K562 (cell line): ENCODE measurements around the gene MDC1. TPM values are rescaled to one million over a fixed set of nuclear protein-coding genes. Genes with fewer than 3 reads are reported as not detected.

Experiments
- AFF1 ChIP-seq, 2 experiments: fragments of 450-650 bp; IDR thresholded peaks; 2 replicates each; pipeline ENCODE4 v1.6.1; 2018; ENCODE audit warnings: mild to moderate bottlenecking in 2 of 2, low read depth in 1 of 2; ENCODE audit not compliant: partially characterized antibody in 2 of 2
- CBX1 ChIP-seq: sonication (generic); IDR thresholded peaks from 2 replicates; pipeline ENCODE4 v1.6.1; 2016; ENCODE audit warnings: antibody characterized with exemption, low read depth, mild to moderate bottlenecking
- CEBPZ ChIP-seq: fragments of 150-350 bp; IDR thresholded peaks from 2 replicates; pipeline ENCODE4 v1.6.1; 2014; ENCODE audit warnings: low read depth, mild to moderate bottlenecking, low read length, borderline replicate concordance
- CHD2 ChIP-seq: IDR thresholded peaks from 2 replicates; pipeline ENCODE4 v1.6.1; 2011; ENCODE audit warnings: low read depth, low read length
- CXXC5 ChIP-seq: fragments of 250-450 bp; sonication (Bioruptor Pico); IDR thresholded peaks from 2 replicates; pipeline ENCODE4 v1.8.0; 2022; ENCODE audit warnings: inconsistent platforms, mild to moderate bottlenecking, moderate library complexity
- EGR1 ChIP-seq: fragments of 450-650 bp; conservative IDR thresholded peaks from 2 replicates; pipeline ENCODE4 v1.6.1; 2017; ENCODE audit warnings: mild to moderate bottlenecking
- FOSL1 ChIP-seq: fragments of 200-800 bp; sonication (Bioruptor generic); conservative IDR thresholded peaks from 2 replicates; pipeline ENCODE4 v1.6.1; 2016; ENCODE audit warnings: missing genetic modification characterization, missing compliant biosample characterization
- HNRNPK ChIP-seq: fragments of 200-400 bp; formaldehyde crosslinking; IDR thresholded peaks from one replicate; pipeline ENCODE4 v1.6.1; 2018; ENCODE audit warnings: mild to moderate bottlenecking, low read depth, low read length; ENCODE audit not compliant: poor library complexity, severe bottlenecking
- IRF2 ChIP-seq: sonication (generic); formaldehyde crosslinking; IDR thresholded peaks from 2 replicates; pipeline ENCODE4 v1.8.1; 2022; ENCODE audit warnings: mild to moderate bottlenecking, missing genetic modification reagents
- KHSRP ChIP-seq: fragments of 450-650 bp; IDR thresholded peaks from 2 replicates; pipeline ENCODE4 v1.6.1; 2017
- KLF16 ChIP-seq: IDR thresholded peaks from 2 replicates; pipeline ENCODE4 v1.6.1; 2016; ENCODE audit warnings: antibody characterized with exemption
- MCM7 ChIP-seq, 2 experiments: fragments of 450-650 bp; IDR thresholded peaks; 2 replicates each; pipeline ENCODE4 v1.6.1; 2016 to 2018
- RBM15 ChIP-seq: fragments of 200-400 bp; formaldehyde crosslinking; IDR thresholded peaks from 2 replicates; pipeline ENCODE4 v1.6.1; 2018; ENCODE audit warnings: mild to moderate bottlenecking, low read length, moderate library complexity; ENCODE audit not compliant: insufficient read depth
- SMARCA5 ChIP-seq: fragments of 450-650 bp; IDR thresholded peaks from 2 replicates; pipeline ENCODE4 v1.6.1; 2016
- TCF3 ChIP-seq: sonication (generic); formaldehyde crosslinking; IDR thresholded peaks from 2 replicates; pipeline ENCODE4 v1.4.0; 2020; ENCODE audit warnings: mild to moderate bottlenecking, missing genetic modification reagents
- TCFL5 ChIP-seq: fragments of 250-450 bp; sonication (Bioruptor Pico); conservative IDR thresholded peaks from 2 replicates; pipeline ENCODE4 v1.6.1; 2021; ENCODE audit warnings: mild to moderate bottlenecking, moderate library complexity, matching md5 sums
- TSC22D4 ChIP-seq: fragments of 450-650 bp; IDR thresholded peaks from 2 replicates; pipeline ENCODE4 v1.6.1; 2016; ENCODE audit warnings: missing genetic modification characterization, missing biosample characterization, control low read depth
- ZBTB7A ChIP-seq: IDR thresholded peaks from 2 replicates; pipeline ENCODE4 v1.6.1; 2011; ENCODE audit warnings: low read depth, mild to moderate bottlenecking, low read length, moderate library complexity, borderline replicate concordance; ENCODE audit not compliant: control insufficient read depth
- ZNF3 ChIP-seq: fragments of 250-450 bp; sonication (Bioruptor Pico); IDR thresholded peaks from 2 replicates; pipeline ENCODE4 v1.5.0; 2021; ENCODE audit warnings: mild to moderate bottlenecking, moderate library complexity
- ZNF766 ChIP-seq: fragments of 200-800 bp; sonication (Bioruptor generic); conservative IDR thresholded peaks from 2 replicates; pipeline ENCODE4 v1.6.1; 2016; ENCODE audit warnings: missing genetic modification characterization, missing compliant biosample characterization
- polyA plus RNA-seq, 8 experiments: library from polyadenylated mRNA; depleted of rRNA in 4 of 8; stranded (reverse) in 5 of 8; unstranded in 3 of 8; fragments of >200 nt; fragmentation: Nextera tagmentation in 2 of 8; fragmentation: Illumina TruSeq in 1 of 8; extraction: Ambion mirVana in 2 of 8; extraction: Trizol in 1 of 8; gene quantifications; 2 replicates each; pipeline versions ENCODE4 v1.2.1 to v1.2.3, GENCODE V29; 2011 to 2014; ENCODE audit warnings: inconsistent platforms in 1 of 8, missing spikeins in 1 of 8
- total RNA-seq, 7 experiments: library from RNA; depleted of rRNA in 6 of 7; stranded (reverse); fragments of >200 nt in 6 of 7; fragmentation: Illumina TruSeq in 2 of 7; extraction: Trizol in 2 of 7; gene quantifications; 2 replicates each; pipeline versions ENCODE4 v1.2.1 to v1.2.3, GENCODE V29; 2011 to 2021; ENCODE audit warnings: low replicate concordance in 1 of 7
- TF ChIP-seq, protein P1 (sequence below): sonication (generic); formaldehyde crosslinking; IDR thresholded peaks from 2 replicates; pipeline ENCODE4 v1.8.0; 2022; ENCODE audit warnings: mild to moderate bottlenecking, missing genetic modification reagents

MDC1 gene
- total and polyA plus RNA-seq, 9 of the 15 experiments (the other 6 are each of a cell fraction or from before 2014, with no cell fraction given): 8.2 to 114 (median 20.0) TPM

GRCh38 chr6:30717129-30717844 lies at the start of gene MDC1 (continued):
- TF ChIP-seq HNRNPK (no peak), KLF16 (no peak), ZBTB7A (peak; percentile 84), FOSL1 (tag) (peak; percentile 96), TCF3 (CRISPR knock-in tag) (peak; percentile 73), CBX1 (no peak), CHD2 (peak; percentile 83), CXXC5 (peak; percentile 98), TSC22D4 (tag) (no peak), TCFL5 (CRISPR knock-in tag) (no peak), ZNF3 (no peak), RBM15 (no peak), EGR1 (peak; percentile 94), CEBPZ (0 out of 2 replicates have a peak, but pooled peaks have one; percentile 13), SMARCA5 (no peak), IRF2 (CRISPR knock-in tag) (no peak), ZNF766 (CRISPR knock-in tag) (no peak), KHSRP (no peak), AFF1 (IDR thresholded peaks at IDR 0.05; ENCODE audit: low read depth in 1 of 2, partially characterized antibody in 2 of 2) (peak in 1 of 2 experiments; percentile 60), MCM7 (IDR thresholded peaks at IDR 0.05) (no peak)
- TF ChIP-seq, protein P1, sequence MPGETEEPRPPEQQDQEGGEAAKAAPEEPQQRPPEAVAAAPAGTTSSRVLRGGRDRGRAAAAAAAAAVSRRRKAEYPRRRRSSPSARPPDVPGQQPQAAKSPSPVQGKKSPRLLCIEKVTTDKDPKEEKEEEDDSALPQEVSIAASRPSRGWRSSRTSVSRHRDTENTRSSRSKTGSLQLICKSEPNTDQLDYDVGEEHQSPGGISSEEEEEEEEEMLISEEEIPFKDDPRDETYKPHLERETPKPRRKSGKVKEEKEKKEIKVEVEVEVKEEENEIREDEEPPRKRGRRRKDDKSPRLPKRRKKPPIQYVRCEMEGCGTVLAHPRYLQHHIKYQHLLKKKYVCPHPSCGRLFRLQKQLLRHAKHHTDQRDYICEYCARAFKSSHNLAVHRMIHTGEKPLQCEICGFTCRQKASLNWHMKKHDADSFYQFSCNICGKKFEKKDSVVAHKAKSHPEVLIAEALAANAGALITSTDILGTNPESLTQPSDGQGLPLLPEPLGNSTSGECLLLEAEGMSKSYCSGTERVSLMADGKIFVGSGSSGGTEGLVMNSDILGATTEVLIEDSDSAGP (CRISPR knock-in tag): no peak
